HCT116 (cell line): ENCODE measurements around the gene TMCC1. TPM values are rescaled to one million over a fixed set of nuclear protein-coding genes. Genes with fewer than 3 reads are reported as not detected.
"Not testable (repeated sequence)": the region's sequence is repeated elsewhere in the genome, so short reads cannot be mapped to it uniquely, and the experiment has no call there.

ENCODE experiments used
- ATAC-seq: fragments of 200-7000 bp; cut with Tn5 transposase; 2 replicates; pipeline ENCODE4 v1.9.1; 2020; ENCODE audit warnings: mild to moderate bottlenecking, moderate library complexity
- BruUV-seq: library from RNA; stranded (reverse); fragments of 400-500 nt; replicated peaks from 2 replicates; lab custom pipeline; 2021; lab: Mats Ljungman, UMichigan
- CTCF ChIA-PET: fragments of 300-600 bp; sonication (Branson Sonifier 250); formaldehyde crosslinking; loops from one replicate; lab custom pipeline; 2021; ENCODE audit warnings: antibody characterized with exemption; lab: Charles Lee
- POLR2A ChIA-PET: fragments of 300-600, 350-600 bp; sonication (Branson Sonifier 250); formaldehyde crosslinking; loops from one replicate; lab custom pipeline; 2021; ENCODE audit warnings: antibody characterized with exemption; lab: Charles Lee
- RAD21 ChIA-PET, 2 experiments: fragments of 300-600 bp; sonication (Branson Sonifier 250); formaldehyde crosslinking; loops; one replicate each; lab custom pipeline; 2023; ENCODE audit warnings: low total read pairs in 2 of 2; ENCODE audit not compliant: uncharacterized antibody in 2 of 2, unreplicated experiment in 2 of 2, low non-redundant PET in 1 of 2; lab: Charles Lee
- DNase-seq: peaks from one replicate; pipeline ENCODE4 v3.0.0-alpha.2; 2010; ENCODE audit warnings: low read depth, low spot score
- H2AFZ ChIP-seq: fragments of 200-600 bp; shearing (Covaris generic), sonication (generic); 2 replicates; pipeline ENCODE4 v1.6.1; 2017; ENCODE audit warnings: low read depth, mixed run types, mixed read lengths, antibody characterized with exemption, low read length; ENCODE audit not compliant: poor library complexity, severe bottlenecking
- H3K27ac ChIP-seq: 2 replicates; pipeline ENCODE4 v1.5.1; 2012; ENCODE audit warnings: low read depth, low read length
- H3K27me3 ChIP-seq: fragments of 200-600 bp; sonication (generic); 2 replicates; pipeline ENCODE4 v1.6.1; 2016; ENCODE audit warnings: mixed run types, low read length, mixed read lengths; ENCODE audit not compliant: insufficient read depth
- H3K36me3 ChIP-seq, 2 experiments: fragments of 200-500 bp in 1 of 2; fragments of 200-600 bp in 1 of 2; sonication (Bioruptor generic) in 1 of 2; sonication (generic) in 1 of 2; 2 replicates each; pipeline versions ENCODE4 v1.5.1 to v1.6.1; 2014 to 2016; ENCODE audit warnings: low read length in 2 of 2, inconsistent platforms in 1 of 2, mixed read lengths in 1 of 2, mixed run types in 1 of 2; ENCODE audit not compliant: insufficient read depth in 2 of 2, control insufficient read depth in 1 of 2
- H3K4me1 ChIP-seq, 2 experiments: fragments of 200-600 bp in 1 of 2; sonication (generic) in 1 of 2; 2 replicates each; pipeline versions ENCODE4 v1.5.1 to v1.6.1; 2012 to 2017; ENCODE audit warnings: low read length in 2 of 2, inconsistent platforms in 1 of 2, mild to moderate bottlenecking in 1 of 2, mixed read lengths in 1 of 2, mixed run types in 1 of 2, moderate library complexity in 1 of 2; ENCODE audit not compliant: insufficient read depth in 2 of 2, control insufficient read depth in 1 of 2
- H3K4me2 ChIP-seq: fragments of 200-600 bp; sonication (generic); 2 replicates; pipeline ENCODE4 v1.6.1; 2017; ENCODE audit warnings: mixed run types, low read length, mixed read lengths
- H3K4me3 ChIP-seq, 2 experiments: fragments of 200-600 bp in 1 of 2; sonication (generic) in 1 of 2; replicated peaks in 1 of 2; 2 replicates each; pipeline ENCODE4 v1.5.1; 2011 to 2016; ENCODE audit warnings: low read length in 2 of 2, control low read depth in 1 of 2, low read depth in 1 of 2, mild to moderate bottlenecking in 1 of 2, mixed read lengths in 1 of 2, mixed run types in 1 of 2
- H3K79me2 ChIP-seq: fragments of 200-600 bp; sonication (generic); 2 replicates; pipeline ENCODE4 v1.6.1; 2017; ENCODE audit warnings: mild to moderate bottlenecking, mixed run types, low read length, moderate library complexity, mixed read lengths; ENCODE audit not compliant: insufficient read depth
- H3K9ac ChIP-seq: fragments of 200-600 bp; sonication (generic); 2 replicates; pipeline ENCODE4 v1.6.1; 2016; ENCODE audit warnings: low read length, mixed read lengths
- H3K9me2 ChIP-seq: fragments of 200-600 bp; sonication (generic), shearing (Covaris generic); 2 replicates; pipeline ENCODE4 v1.6.1; 2017; ENCODE audit warnings: mixed run types, mild to moderate bottlenecking, moderate library complexity; ENCODE audit not compliant: insufficient read depth
- H3K9me3 ChIP-seq, 2 experiments: fragments of 200-500 bp in 1 of 2; fragments of 200-600 bp in 1 of 2; sonication (Bioruptor generic) in 1 of 2; sonication (generic) in 1 of 2; 2 replicates each; pipeline ENCODE4 v1.6.1; 2014 to 2017; ENCODE audit warnings: low read length in 2 of 2, mixed read lengths in 2 of 2, inconsistent platforms in 1 of 2, low read depth in 1 of 2, mild to moderate bottlenecking in 1 of 2, mixed run types in 1 of 2, moderate library complexity in 1 of 2; ENCODE audit not compliant: control insufficient read depth in 1 of 2, insufficient read depth in 1 of 2
- H4K20me1 ChIP-seq: fragments of 200-600 bp; sonication (generic), shearing (Covaris generic); 2 replicates; pipeline ENCODE4 v1.6.1; 2017; ENCODE audit warnings: mixed run types, mild to moderate bottlenecking, moderate library complexity; ENCODE audit not compliant: insufficient read depth
- CBX3 ChIP-seq: IDR thresholded peaks from 2 replicates; pipeline ENCODE4 v1.6.1; 2012; ENCODE audit warnings: low read depth
- FOSL1 ChIP-seq: IDR thresholded peaks from 2 replicates; pipeline ENCODE4 v1.6.1; 2012; ENCODE audit warnings: low read depth
- POLR2A ChIP-seq: IDR thresholded peaks from 2 replicates; pipeline ENCODE4 v1.7.0; 2011; ENCODE audit warnings: borderline replicate concordance; ENCODE audit not compliant: insufficient read depth, insufficient read length; ENCODE audit errors: extremely low read depth
- TCF7L2 ChIP-seq: IDR thresholded peaks from 2 replicates; pipeline ENCODE4 v1.7.0; 2011; ENCODE audit warnings: borderline replicate concordance, inconsistent platforms; ENCODE audit not compliant: insufficient read depth, insufficient read length; ENCODE audit errors: extremely low read depth
- YY1 ChIP-seq: IDR thresholded peaks from 2 replicates; pipeline ENCODE4 v1.6.1; 2011; ENCODE audit warnings: low read length, low read depth, moderate library complexity, mild to moderate bottlenecking; ENCODE audit not compliant: insufficient replicate concordance; ENCODE audit errors: extremely low read depth
- intact Hi-C: fragments of 100-400 bp; cut with micrococcal nuclease; formaldehyde crosslinking; loops from 2 replicates; pipeline ENCODE4 v1.10.0; 2022
- total RNA-seq: library from RNA; stranded (reverse); gene quantifications from one replicate; pipeline ENCODE4 v1.2.1, GENCODE V29; 2021; ENCODE audit not compliant: unreplicated experiment

TMCC1 gene
- total RNA-seq, 1 experiment from 2014 or later, result 32.5 TPM

- H3K79me2 ChIP-seq, BruUV-seq, CTCF ChIA-PET, H3K9me2 ChIP-seq, H3K27ac ChIP-seq, RAD21 ChIA-PET, H3K36me3 ChIP-seq, H3K4me2 ChIP-seq, DNase-seq, H2AFZ ChIP-seq, intact Hi-C loops, ATAC-seq, H3K9ac ChIP-seq, H4K20me1 ChIP-seq, H3K4me3 ChIP-seq, POLR2A ChIA-PET, H3K4me1 ChIP-seq, H3K9me3 ChIP-seq, H3K27me3 ChIP-seq: not testable (repeated sequence)
These were observed 252.5 kb downstream of the TMCC1 start for GRCh38 chr3:129640985-129641384.

DNA sequence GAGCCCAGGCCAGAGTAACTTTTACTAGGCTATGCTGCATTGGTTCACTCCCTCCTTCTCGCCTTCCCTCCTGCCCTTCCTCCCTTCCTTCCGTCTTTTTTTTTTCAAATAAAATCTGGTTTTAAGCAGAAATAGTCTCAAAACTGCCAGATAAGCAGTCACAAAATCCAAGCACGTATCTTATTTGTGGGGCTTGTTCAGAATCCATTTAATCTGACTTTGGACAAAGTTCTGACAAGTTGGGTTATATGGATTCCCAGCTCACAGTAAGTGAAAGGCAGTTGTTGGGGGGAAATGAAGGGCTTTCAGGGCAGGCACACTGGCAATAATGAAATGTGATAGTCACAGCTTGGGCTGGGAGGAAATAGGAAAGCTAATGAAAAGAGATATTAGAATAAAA lies 255.0 kb downstream of the TMCC1 start:
- intact Hi-C loops, result no loop called here
- BruUV-seq, result no TSS peak
- CTCF ChIA-PET, result no interaction called here

DNA sequence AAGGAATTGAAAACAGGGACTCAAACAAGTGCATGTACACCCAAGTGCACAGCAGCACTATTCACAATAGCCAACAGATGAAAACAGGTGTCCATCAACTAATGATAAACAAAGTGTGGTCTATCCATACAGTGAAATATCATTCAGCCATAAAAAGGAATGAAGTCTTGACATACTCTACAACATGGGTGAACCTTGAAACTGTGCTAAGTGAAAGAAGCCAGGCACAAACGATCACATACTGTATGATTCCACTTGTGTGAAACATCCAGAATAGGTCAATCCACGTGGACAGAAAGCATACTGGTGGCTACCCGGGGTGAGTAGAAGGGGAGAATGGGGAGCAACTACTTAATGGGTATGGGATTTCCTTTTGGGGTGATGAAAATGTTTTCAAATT lies 257.4 kb downstream of the TMCC1 start:
- RAD21 ChIA-PET, result no interaction called here
- BruUV-seq, result no TSS peak
- peaks cover 8 to 9% of the 10 kb centered on the region in 2 experiments; a peak in 2 of 4 replicates for H3K9me3 ChIP-seq
- no peak overlapping the region for H3K4me3 ChIP-seq
- intact Hi-C loops, result no loop called here
- H3K4me2 ChIP-seq, result no peak overlapping the region
- POLR2A ChIA-PET, result no interaction called here
- H3K27me3 ChIP-seq, result no peaks in the 10 kb centered on the region
- no peaks in the 10 kb centered on the region for H3K9me2 ChIP-seq
- H3K36me3 ChIP-seq, result no peaks in the 10 kb centered on the region
- ATAC-seq (no peak), DNase-seq (no peak)
- H2AFZ ChIP-seq, result no peak overlapping the region
- TF ChIP-seq FOSL1 (no peak), CBX3 (peak; percentile 86; the same call in 1 of the 2 replicates), TCF7L2 (no peak)
- H3K4me1 ChIP-seq, result peaks cover 2 to 18% of the 10 kb centered on the region in 2 experiments; a peak in 3 of 4 replicates
- H3K79me2 ChIP-seq, result no peaks in the 10 kb centered on the region
- H4K20me1 ChIP-seq, result no peaks in the 10 kb centered on the region
- H3K9ac ChIP-seq, result no peak overlapping the region
- H3K27ac ChIP-seq, result no peak overlapping the region
- CTCF ChIA-PET, result no interaction called here

More for the DNA sequence above, 255.0 kb downstream of the TMCC1 start:
- Histone ChIP-seq H3K4me1 (peaks cover 2 to 17% of the 10 kb centered on the region in 2 experiments; a peak in 3 of 4 replicates), H3K9me3 (peaks cover 8 to 9% of the 10 kb centered on the region in 2 experiments; a peak in 2 of 4 replicates), H3K27ac (no peak overlapping the region), H3K4me3 (no peak overlapping the region), H3K4me2 (no peak overlapping the region), H3K9me2 (no peaks in the 10 kb centered on the region), H3K9ac (no peak overlapping the region), H4K20me1 (no peaks in the 10 kb centered on the region), H3K27me3 (no peaks in the 10 kb centered on the region), H3K36me3 (no peaks in the 10 kb centered on the region), H3K79me2 (no peaks in the 10 kb centered on the region), H2AFZ (no peak overlapping the region)
- TF ChIP-seq YY1 (no peak), POLR2A (no peak)
- ATAC-seq (no peak), DNase-seq (no peak)
- ChIA-PET POLR2A (no interaction called here), RAD21 (interaction anchor here in 1 of 2 experiments (0.8 kb wide), 1 partner anchor 191 kb away, joined by 3 read pairs; no protein-coding TSS in a partner anchor)
